ENCODE data around the gene TEX30. TPM values are rescaled to one million over a fixed set of nuclear protein-coding genes. Genes with fewer than 3 reads are reported as not detected.

TEX30 gene
- total RNA-seq, 2 experiments from 2014 or later = 4.6 to 6.3 TPM

DNA sequence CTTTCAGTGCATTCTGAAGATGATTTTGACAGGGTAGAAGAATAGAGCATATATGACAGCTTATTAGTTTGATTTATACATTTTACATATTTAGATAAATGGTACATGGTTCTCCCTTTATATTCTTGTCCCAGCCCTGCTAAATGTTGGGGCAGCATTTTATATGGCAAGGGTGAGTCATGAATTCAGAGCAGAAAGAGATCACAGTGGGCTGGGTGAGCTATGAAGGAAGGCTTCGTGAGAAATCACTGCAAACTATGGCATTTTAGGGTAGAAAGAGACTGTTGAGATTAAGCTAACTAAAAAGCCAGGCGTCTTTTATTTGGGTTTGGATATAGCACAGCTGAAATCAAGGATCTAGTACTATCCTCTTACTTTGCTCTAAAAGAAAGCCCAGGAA is 54.8 kb downstream of the TEX30 start:
- Mint-ChIP-seq H3K9me3 (no peaks in the 10 kb centered on the region), H3K27ac (no peak overlapping the region), H3K4me3 (no peak overlapping the region), H3K4me1 (ENCODE audit: low read depth) (no peaks in the 10 kb centered on the region), H3K27me3 (no peaks in the 10 kb centered on the region), H3K36me3 (ENCODE audit: low read depth) (no peaks in the 10 kb centered on the region)
- Histone ChIP-seq H3K27me3 (ENCODE audit: control insufficient read depth in 1 of 2, insufficient read depth in 2 of 2, low read length in 2 of 2) (no peaks in the 10 kb centered on the region), H3K4me1 (ENCODE audit: insufficient read depth, low read length) (no peaks in the 10 kb centered on the region), H3K27ac (ENCODE audit: low read depth in 1 of 2, low read length in 2 of 2) (no peak overlapping the region), H3K9me3 (ENCODE audit: control insufficient read depth in 1 of 2, insufficient read depth in 1 of 2, low read length in 2 of 2) (no peaks in the 10 kb centered on the region), H3K4me3 (ENCODE audit: low read length) (no peak overlapping the region), H3K36me3 (ENCODE audit: insufficient read depth, low read length) (no peaks in the 10 kb centered on the region)
- intact Hi-C loops (cut with DNase I, micrococcal nuclease) = no loop called here
- ChIA-PET POLR2A (no interaction called here), CTCF (no interaction called here)
- TF ChIP-seq, protein P1, sequence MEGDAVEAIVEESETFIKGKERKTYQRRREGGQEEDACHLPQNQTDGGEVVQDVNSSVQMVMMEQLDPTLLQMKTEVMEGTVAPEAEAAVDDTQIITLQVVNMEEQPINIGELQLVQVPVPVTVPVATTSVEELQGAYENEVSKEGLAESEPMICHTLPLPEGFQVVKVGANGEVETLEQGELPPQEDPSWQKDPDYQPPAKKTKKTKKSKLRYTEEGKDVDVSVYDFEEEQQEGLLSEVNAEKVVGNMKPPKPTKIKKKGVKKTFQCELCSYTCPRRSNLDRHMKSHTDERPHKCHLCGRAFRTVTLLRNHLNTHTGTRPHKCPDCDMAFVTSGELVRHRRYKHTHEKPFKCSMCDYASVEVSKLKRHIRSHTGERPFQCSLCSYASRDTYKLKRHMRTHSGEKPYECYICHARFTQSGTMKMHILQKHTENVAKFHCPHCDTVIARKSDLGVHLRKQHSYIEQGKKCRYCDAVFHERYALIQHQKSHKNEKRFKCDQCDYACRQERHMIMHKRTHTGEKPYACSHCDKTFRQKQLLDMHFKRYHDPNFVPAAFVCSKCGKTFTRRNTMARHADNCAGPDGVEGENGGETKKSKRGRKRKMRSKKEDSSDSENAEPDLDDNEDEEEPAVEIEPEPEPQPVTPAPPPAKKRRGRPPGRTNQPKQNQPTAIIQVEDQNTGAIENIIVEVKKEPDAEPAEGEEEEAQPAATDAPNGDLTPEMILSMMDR (IDR thresholded peaks at IDR 0.05) = no peak
- DNase-seq (no peak), ATAC-seq (ENCODE audit: poor library complexity) (no peak)

Other genes with a start within 250 kb of the TEX30 start
- 100 to 1,000 TPM; 146 to 147 TPM for gene TPP2, start 176.8 kb downstream of the TEX30 start, total RNA-seq
- gene METTL21C, start 78.7 kb downstream of the TEX30 start, total RNA-seq = not detected
- not detected for gene POGLUT2, start 25.2 kb upstream of the TEX30 start, total RNA-seq
- 1 to 10 TPM; 3.4 to 4.3 TPM for gene BIVM, start 25.3 kb upstream of the TEX30 start, total RNA-seq
- gene ERCC5, start 72.2 kb upstream of the TEX30 start, total RNA-seq = 100 to 1,000 TPM; 129 to 136 TPM

Data from CD4-positive, alpha-beta T cell (primary cell).